ENCODE measurements around the gene INO80B.

DNA sequence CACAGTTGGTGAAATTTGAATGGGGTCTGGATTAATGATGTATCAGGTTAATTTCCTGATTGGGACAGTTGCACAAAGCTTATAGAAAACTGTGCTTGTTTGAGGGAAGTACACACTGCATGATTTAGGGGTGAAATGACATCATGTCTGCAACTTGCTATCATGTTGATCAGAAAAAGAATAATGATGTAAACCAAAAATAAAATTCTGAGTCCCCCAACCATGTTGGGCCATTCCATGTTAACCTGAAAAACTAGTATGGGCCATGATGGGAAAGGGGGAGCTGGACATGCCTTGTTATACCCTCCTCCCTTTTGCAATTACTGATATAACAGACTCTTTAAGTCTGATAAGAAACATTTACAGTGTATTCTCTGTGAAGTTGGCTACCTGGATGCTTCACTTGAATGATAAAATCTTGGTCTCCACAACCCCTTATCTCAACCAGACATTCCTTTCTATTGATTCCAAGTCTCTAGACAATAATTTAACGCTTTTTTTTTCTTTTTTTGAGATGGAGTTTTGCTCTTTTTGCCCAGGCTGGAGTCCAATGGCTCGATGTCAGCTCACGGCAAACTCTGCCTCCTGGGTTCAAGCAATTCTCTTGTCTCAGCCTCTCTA is 4.2 kb upstream of the INO80B start:
- TF ChIP-seq, protein P1, sequence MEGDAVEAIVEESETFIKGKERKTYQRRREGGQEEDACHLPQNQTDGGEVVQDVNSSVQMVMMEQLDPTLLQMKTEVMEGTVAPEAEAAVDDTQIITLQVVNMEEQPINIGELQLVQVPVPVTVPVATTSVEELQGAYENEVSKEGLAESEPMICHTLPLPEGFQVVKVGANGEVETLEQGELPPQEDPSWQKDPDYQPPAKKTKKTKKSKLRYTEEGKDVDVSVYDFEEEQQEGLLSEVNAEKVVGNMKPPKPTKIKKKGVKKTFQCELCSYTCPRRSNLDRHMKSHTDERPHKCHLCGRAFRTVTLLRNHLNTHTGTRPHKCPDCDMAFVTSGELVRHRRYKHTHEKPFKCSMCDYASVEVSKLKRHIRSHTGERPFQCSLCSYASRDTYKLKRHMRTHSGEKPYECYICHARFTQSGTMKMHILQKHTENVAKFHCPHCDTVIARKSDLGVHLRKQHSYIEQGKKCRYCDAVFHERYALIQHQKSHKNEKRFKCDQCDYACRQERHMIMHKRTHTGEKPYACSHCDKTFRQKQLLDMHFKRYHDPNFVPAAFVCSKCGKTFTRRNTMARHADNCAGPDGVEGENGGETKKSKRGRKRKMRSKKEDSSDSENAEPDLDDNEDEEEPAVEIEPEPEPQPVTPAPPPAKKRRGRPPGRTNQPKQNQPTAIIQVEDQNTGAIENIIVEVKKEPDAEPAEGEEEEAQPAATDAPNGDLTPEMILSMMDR (IDR thresholded peaks at IDR 0.05), result no peak
- TF ChIP-seq POLR2A (IDR thresholded peaks at IDR 0.05), result no peak

Data from vagina (tissue), 2 donors.